CD4-positive, alpha-beta T cell treated with Interleukin-6 at 100 ng/mL for 8 hours (primary cell): ENCODE data around the gene TSC1.

ENCODE experiments used
- DNase-seq: peaks from one replicate; pipeline ENCODE4 v3.0.0-alpha.2; 2020; ENCODE audit warnings: mixed read lengths, low spot score

The TSC1 gene

DNA sequence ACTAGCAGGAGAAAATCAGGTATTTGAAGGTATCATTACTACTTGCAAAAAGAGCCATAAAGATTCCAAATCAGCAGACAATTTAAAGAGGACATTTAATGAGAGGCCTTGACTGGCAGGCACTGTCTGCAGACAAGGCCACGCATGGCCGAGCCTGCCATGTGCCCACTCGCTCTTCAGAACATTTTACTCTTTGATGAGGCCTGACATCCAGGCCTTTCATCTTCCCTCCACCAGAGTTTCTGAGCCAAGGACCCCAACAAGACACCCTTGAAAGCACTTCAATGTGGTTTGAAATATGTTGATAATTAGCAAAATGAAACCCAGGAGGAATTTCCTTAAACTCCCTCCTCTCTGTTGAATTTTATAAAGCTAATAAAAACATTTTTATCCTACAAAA is 82.8 kb downstream of the TSC1 start:
- DNase-seq, result no peak

DNA sequence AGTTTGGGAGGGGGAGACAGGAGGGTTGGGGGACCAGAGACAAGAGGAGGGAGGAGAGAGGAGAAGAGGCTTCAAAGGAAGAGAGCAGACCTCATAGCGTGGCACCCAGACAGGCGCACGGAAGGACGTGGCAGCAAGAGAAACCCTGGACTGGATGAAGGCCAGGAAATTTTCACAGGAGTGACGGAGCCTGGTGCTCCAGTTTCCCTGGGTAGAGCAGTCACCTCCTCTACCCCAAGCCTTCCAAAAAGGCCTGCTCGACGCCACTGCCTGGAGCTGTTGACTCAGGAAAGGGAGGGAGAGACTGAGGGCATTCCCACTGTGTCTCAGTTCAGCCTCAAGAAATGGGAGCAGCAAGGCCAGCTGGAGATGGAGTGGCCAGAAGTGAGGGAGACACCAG is 85.7 kb downstream of the TSC1 start:
- DNase-seq, result no peak

- DNase-seq, result no peak
Observed at GRCh38 chr9:132857616-132858342, 86.6 kb downstream of the TSC1 start.

- DNase-seq, result no peak
Observed at GRCh38 chr9:132857031-132857430, 87.4 kb downstream of the TSC1 start.

- no peak for DNase-seq
Observed at GRCh38 chr9:132855904-132856303, 88.5 kb downstream of the TSC1 start.

- DNase-seq, result no peak
Observed at GRCh38 chr9:132854832-132855231, 89.6 kb downstream of the TSC1 start.

GRCh38 chr9:132853482-132853881 is 90.9 kb downstream of the TSC1 start:
- no peak for DNase-seq

DNA sequence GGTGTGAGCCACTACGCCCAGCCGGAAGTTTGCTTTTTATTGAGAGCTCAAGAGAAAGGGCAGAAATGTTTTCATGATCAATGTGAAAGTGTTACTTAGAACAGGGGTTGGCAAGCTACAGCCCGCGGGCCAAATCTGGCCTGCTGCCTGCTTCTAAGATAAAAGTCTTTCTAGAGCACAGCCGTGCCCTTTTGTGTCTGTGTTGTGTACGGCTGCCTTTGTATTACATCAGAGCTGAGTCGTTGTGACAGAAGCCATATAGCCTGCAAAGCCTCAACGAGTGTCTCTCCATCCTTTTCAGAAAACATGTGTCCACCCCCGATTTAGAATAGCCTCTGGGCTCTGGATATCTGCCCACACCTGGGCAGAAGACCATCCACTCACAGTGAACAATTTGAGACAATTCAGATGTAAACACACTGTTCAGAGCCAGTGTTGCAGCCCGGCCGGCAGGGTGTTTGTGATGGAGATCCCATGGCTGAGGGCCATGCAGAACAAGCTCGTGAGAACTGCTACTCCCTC is 95.2 kb downstream of the TSC1 start:
- DNase-seq, result no peak

- DNase-seq, result no peak
Observed at GRCh38 chr9:132846918-132847515, 97.4 kb downstream of the TSC1 start.

GRCh38 chr9:132846109-132846917 is 98.1 kb downstream of the TSC1 start:
- no peak for DNase-seq

GRCh38 chr9:132842124-132843044 is 102.0 kb downstream of the TSC1 start:
- no peak for DNase-seq
